ENCODE measurements around the gene ANKRD22. TPM values are rescaled to one million over a fixed set of nuclear protein-coding genes. Genes with fewer than 3 reads are reported as not detected.

ANKRD22 gene
- total and polyA plus RNA-seq, 9 of the 15 experiments (the other 6 are each of a cell fraction or from before 2014, with no cell fraction given), result not detected

DNA sequence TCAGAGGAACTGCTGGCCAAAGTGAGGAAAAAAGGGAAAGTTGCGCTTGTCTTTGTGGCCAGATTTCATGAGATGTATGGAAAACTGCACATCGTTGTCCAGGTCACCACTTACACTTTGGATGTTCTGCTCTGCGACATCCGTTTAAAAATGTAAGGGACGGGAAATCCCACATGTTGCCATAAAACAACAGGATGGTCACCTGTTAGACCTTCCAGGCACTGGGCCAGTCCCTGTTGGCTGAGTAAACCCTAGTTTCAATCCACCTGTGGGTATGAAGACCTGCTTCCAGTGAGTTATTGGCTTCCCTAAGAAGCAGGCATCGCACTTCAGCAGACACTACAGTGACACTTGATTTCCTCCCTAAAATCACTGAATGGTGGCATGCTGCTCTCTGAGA lies 25.7 kb upstream of the ANKRD22 start (continued):
- TF ChIP-seq, protein P1, sequence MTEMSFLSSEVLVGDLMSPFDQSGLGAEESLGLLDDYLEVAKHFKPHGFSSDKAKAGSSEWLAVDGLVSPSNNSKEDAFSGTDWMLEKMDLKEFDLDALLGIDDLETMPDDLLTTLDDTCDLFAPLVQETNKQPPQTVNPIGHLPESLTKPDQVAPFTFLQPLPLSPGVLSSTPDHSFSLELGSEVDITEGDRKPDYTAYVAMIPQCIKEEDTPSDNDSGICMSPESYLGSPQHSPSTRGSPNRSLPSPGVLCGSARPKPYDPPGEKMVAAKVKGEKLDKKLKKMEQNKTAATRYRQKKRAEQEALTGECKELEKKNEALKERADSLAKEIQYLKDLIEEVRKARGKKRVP (CRISPR knock-in tag; IDR thresholded peaks at IDR 0.05), result no peak
- no peak for TF ChIP-seq ZNF146 (CRISPR knock-in tag; IDR thresholded peaks at IDR 0.05; ENCODE audit: unreplicated experiment)
- no peak for TF ChIP-seq HEY1 (CRISPR knock-in tag; IDR thresholded peaks at IDR 0.05; ENCODE audit: borderline replicate concordance)
- no peak for TF ChIP-seq ZNF764 (CRISPR knock-in tag; IDR thresholded peaks at IDR 0.05; ENCODE audit: low read depth)
- TF ChIP-seq, protein P2, sequence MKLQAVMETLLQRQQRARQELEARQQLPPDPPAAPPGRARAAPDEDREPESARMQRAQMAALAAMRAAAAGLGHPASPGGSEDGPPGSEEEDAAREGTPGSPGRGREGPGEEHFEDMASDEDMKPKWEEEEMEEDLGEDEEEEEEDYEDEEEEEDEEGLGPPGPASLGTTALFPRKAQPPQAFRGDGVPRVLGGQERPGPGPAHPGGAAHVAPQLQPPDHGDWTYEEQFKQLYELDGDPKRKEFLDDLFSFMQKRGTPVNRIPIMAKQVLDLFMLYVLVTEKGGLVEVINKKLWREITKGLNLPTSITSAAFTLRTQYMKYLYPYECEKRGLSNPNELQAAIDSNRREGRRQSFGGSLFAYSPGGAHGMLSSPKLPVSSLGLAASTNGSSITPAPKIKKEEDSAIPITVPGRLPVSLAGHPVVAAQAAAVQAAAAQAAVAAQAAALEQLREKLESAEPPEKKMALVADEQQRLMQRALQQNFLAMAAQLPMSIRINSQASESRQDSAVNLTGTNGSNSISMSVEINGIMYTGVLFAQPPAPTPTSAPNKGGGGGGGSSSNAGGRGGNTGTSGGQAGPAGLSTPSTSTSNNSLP (IDR thresholded peaks at IDR 0.05; ENCODE audit: borderline replicate concordance, low read depth, low read length), result no peak

DNA sequence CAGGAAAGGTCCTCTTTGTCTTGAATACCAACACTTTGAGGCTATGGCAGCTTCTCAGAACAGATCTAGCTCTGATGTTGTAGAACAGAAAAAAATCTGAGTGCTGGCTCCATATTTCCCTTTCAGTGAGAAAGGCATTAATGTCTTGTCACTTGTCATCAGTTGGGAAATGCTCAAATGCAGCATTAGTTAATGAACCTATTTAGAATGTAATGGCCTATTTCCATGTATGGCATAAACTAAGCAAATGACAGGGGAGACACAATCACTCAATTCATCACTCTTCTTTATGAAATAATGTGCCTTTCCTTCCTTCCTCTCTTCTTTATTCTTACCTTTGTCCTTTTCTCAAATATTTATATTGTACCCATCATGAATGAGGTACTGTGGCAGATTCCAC lies 23.4 kb upstream of the ANKRD22 start:
- peaks cover 0 to 3% of the 10 kb centered on the region in 2 experiments; a peak in 2 of 5 replicates for H3K4me1 ChIP-seq (replicated peaks in 1 of 2; ENCODE audit: control insufficient read depth in 2 of 2, insufficient read depth in 2 of 2, low read length in 2 of 2)
- no peak overlapping the region for H3K9ac ChIP-seq (ENCODE audit: insufficient read depth in 1 of 2, low read depth in 2 of 2, low read length in 2 of 2)
- in situ Hi-C loops (cut with MboI), result no loop called here
- FAIRE-seq (no peak), ATAC-seq (no peak), DNase-seq (ENCODE audit: extremely low read depth in 1 of 4, low spot score in 3 of 4) (no peak)
- BruUV-seq (replicated peaks), result no TSS peak
- ChIA-PET POLR2A (no interaction called here), CTCF (ENCODE audit: low intra/inter-chr PET ratio) (no interaction called here)
- H4K20me1 ChIP-seq (replicated peaks; ENCODE audit: control insufficient read depth, insufficient read depth, low read length), result no peaks in the 10 kb centered on the region
- intact Hi-C loops (cut with micrococcal nuclease), result no loop called here
- H3K27ac ChIP-seq (ENCODE audit: extremely low read depth, low read depth, low read length), result no peak overlapping the region
- H3K4me2 ChIP-seq (ENCODE audit: insufficient read depth, low read length), result no peak overlapping the region
- H3K4me3 ChIP-seq, result no peak overlapping the region
- H3K79me2 ChIP-seq (ENCODE audit: control insufficient read depth, insufficient read depth, low read length), result no peaks in the 10 kb centered on the region
- H3K27me3 ChIP-seq (ENCODE audit: control insufficient read depth in 2 of 2, insufficient read depth in 2 of 2, low read length in 2 of 2), result peaks cover 0 to 5% of the 10 kb centered on the region in 2 experiments; a peak in 1 of 5 replicates
- H2AFZ ChIP-seq (ENCODE audit: low read depth, low read length), result no peak overlapping the region
- H3K9me3 ChIP-seq (replicated peaks; ENCODE audit: control insufficient read depth, insufficient read depth, low read depth, low read length), result no peaks in the 10 kb centered on the region
- no peaks in the 10 kb centered on the region for H3K36me3 ChIP-seq (ENCODE audit: control insufficient read depth, insufficient read depth, low read length)
- H3K9me1 ChIP-seq (ENCODE audit: control insufficient read depth, insufficient read depth, low read length), result no peaks in the 10 kb centered on the region
- TF ChIP-seq ZFP30 (CRISPR knock-in tag; IDR thresholded peaks at IDR 0.05; ENCODE audit: borderline replicate concordance) (no peak), ZNF224 (CRISPR knock-in tag; IDR thresholded peaks at IDR 0.05) (no peak), ZNF184 (CRISPR knock-in tag; IDR thresholded peaks at IDR 0.05) (no peak), HDAC3 (IDR thresholded peaks at IDR 0.05; ENCODE audit: borderline replicate concordance, partially characterized antibody) (no peak), NCOR1 (IDR thresholded peaks at IDR 0.05) (no peak), HDGF (IDR thresholded peaks at IDR 0.05) (no peak)
- TF ChIP-seq, protein P3, sequence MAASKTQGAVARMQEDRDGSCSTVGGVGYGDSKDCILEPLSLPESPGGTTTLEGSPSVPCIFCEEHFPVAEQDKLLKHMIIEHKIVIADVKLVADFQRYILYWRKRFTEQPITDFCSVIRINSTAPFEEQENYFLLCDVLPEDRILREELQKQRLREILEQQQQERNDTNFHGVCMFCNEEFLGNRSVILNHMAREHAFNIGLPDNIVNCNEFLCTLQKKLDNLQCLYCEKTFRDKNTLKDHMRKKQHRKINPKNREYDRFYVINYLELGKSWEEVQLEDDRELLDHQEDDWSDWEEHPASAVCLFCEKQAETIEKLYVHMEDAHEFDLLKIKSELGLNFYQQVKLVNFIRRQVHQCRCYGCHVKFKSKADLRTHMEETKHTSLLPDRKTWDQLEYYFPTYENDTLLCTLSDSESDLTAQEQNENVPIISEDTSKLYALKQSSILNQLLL (CRISPR knock-in tag; IDR thresholded peaks at IDR 0.05; ENCODE audit: borderline replicate concordance), result no peak

Measured in K562 (cell line).